H54 (cell line): Measurements from ENCODE around the gene PDE8A.

Experiments used
- DNase-seq: peaks from one replicate; pipeline ENCODE4 v3.0.0; 2011; ENCODE audit warnings: low spot score, mixed read lengths; ENCODE audit not compliant: insufficient read length
- FAIRE-seq: peaks from 3 replicates; lab custom pipeline; 2011; peaks lifted over from hg19 to GRCh38; lab: Jason Lieb, UNC
- POLR2A ChIP-seq: IDR thresholded peaks from 2 replicates; pipeline ENCODE4 v1.6.1; 2011; ENCODE audit warnings: low read depth, mild to moderate bottlenecking, low read length

The PDE8A gene

DNA sequence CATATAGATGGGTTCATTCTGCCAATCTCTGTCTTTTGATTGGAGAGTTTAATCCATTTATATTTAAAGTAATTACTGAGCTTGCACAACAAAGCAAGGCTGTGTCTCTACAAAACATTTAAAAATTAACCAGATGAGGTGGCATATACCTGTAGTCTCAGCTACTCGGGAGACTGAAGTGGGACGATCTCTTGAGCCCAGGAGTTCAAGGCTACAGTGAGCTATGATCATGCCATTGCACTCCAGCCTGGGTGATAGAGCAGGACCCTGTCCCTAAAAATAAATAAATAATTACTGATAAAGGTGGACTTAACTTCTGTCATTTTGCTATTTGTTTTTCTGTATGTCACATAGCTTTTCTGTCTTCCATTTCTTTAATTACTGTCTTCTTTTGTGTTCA, 78.1 kb downstream of the PDE8A start:
- FAIRE-seq (no peak), DNase-seq (no peak)
- no peak for TF ChIP-seq POLR2A

DNA sequence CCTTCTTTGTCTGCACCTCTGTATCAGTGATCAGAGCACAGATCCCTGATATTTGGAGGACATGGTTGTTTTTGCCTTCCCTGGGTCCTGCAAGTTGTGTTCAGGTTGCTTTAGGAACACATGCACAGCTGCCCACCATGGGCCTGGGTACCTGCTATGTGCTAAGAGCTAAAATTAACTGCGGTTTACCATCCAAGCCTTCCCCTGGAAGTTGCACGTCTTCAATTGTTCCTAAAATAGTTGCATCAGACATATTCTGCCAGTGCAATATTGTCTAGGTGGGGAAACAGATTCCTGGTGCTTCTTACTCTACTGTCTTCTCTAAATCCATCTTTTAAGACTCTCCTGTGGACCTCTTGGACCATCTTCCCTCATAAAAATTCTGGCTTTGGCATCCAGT, 80.9 kb downstream of the PDE8A start:
- no peak for TF ChIP-seq POLR2A
- DNase-seq (no peak), FAIRE-seq (no peak)

DNA sequence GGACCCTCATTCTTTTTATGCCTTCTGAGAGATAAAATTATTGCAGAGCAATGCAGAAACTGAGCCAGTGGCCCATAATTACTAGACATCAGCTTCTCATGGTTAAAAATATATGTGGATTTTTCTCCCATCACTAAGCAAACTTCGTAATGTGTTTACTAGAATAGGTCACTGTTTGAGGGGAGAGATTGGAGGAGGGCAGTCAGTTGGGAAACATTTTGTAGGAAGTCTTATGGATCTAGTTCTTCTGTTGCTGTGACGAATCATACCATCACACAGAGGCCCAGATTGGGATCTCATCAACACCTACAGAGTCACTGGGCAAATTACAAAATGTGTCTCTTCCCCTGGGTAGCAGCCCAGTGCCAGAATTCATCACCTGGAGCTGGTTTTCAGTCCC, 81.4 kb downstream of the PDE8A start:
- no peak for TF ChIP-seq POLR2A
- DNase-seq (no peak), FAIRE-seq (no peak)

DNA sequence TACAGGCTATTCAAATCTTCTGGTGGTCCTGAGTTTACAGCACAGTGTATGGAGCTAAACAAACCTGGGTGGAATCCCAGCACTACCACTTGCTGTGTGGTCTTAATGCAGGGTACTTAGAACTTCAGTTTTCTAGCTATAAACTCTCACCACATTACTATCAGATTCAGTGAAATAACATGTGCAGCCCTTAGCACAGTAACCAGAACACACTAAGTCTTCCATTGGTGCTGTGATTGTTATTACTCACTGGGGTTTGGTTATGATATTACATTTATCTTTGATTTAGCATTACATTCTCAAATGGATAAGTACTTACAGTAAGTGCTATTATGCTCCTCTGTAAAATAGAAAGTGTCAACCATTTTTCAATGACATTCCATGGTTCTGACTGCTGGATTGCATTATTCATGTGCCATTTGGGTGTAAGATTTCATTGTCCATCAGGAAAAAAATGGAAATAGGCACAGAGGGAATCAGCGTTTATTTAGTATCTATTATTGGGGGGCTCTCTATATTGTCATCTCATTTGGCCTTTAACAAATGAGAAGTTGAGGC, 81.9 kb downstream of the PDE8A start:
- FAIRE-seq: no peak
- TF ChIP-seq POLR2A: no peak
- DNase-seq: no peak

DNA sequence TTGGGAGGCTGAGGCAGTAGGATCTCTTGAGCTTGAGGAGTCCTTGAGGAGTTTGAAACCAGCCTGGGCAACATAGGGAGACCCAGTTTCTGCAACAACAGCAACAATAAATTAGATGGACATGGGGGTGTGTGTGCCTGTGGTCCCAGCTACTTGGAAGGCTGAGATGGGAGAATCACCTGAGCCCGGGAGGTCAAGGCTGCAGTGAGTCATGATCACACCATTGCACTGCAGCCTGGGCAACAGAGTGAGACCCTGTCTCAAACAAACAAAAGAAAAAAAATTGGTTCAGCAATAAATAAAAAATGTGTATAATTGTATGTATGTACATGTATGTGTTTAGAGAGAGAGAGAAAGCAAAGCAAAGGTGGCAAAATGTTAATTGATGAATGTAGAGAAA, 83.1 kb downstream of the PDE8A start:
- no peak for TF ChIP-seq POLR2A

DNA sequence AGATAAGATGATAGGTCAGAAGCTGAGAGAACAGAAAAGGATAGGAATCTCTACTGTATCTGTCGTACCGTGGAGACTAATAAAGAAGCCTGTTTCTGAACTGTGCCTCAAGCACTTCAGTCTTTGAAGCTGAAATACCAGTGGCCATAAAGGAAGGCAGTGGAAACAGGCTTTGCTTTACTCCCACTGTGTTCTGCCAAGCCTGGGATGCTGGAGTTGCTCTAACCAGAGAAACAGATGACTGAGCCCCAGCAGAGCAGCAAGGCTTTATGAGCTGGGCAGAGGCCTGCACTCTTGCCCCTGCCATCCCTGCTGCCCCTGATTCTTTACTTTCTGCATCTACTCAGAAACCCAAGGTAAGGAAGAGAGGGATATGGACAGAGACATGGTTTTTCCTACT, 89.4 kb downstream of the PDE8A start:
- DNase-seq (no peak), FAIRE-seq (no peak)
- TF ChIP-seq POLR2A: no peak

More for the DNA sequence above, 83.1 kb downstream of the PDE8A start:
- DNase-seq (no peak), FAIRE-seq (no peak)

DNA sequence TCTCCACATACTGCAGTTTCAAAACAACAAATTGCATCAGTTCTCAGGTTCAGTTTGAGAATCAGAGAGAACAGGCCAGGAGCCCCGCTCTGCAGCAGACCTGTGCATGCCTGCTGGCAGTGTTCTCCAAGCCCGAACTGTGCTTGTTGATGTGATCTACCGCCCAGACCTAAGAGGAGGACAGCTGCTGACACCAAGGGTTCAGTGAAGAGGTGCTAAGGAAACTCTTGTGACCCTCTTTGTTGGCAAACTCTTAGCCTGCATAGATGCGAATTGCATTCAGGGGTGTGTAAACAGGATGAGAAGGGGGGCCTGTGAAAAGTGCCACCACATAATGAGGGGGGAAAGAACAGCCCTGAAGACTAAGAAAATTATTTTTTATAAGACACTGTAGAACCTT, 89.8 kb downstream of the PDE8A start:
- no peak for TF ChIP-seq POLR2A
- no peak for FAIRE-seq

DNA sequence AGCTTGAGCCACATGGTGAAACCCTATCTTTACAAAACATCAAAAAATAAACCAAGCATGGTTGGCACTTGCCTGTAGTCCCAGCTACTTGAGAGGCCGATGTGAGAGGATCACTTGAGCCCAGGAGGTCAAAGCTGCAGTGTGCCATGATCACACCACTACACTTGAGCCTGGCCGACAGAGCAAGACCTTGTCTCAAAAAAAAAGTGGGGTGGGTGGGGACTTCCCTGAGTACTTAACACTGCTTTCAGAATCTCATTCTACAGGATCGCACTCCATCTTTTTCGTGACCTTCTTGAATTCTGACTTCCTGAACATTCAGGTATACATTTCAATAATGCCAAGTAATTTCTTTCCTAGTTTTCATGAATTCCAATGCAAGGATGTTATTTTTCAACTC, 91.3 kb downstream of the PDE8A start:
- TF ChIP-seq POLR2A: no peak
- FAIRE-seq (no peak), DNase-seq (no peak)

More for the DNA sequence above, 89.8 kb downstream of the PDE8A start:
- DNase-seq: no peak

DNA sequence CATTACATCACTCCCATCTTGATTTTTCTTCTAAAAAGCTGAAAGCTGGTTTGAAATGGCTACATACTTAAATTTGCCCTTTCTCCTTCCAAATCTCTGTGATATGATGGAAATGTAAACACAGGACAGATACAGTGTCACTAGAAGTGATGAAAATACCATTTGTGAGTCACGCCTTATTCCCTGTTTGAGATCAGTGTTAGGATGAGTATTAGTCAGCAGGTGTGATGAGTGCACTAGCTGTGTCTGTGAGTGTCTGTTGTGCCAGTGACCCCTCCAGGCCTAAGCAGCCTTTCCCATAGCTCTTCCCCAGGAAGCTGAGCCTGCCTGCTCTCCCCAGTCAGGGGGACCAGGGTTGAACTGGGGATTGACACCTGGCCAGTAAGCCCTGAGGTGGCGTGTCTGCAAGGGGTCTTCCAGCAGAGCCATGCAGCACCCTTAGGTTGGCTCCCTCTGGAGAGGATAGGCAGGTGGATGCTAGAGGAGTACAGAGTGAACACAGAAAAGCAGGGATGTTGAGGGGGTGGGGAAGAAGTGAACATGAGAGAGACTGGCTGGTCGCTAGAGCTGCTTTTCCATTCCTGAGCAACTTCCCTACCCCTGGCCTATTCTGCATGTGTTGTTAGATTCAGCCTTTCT, 92.0 kb downstream of the PDE8A start:
- TF ChIP-seq POLR2A: no peak
- FAIRE-seq: no peak
- DNase-seq: peak; percentile 5

DNA sequence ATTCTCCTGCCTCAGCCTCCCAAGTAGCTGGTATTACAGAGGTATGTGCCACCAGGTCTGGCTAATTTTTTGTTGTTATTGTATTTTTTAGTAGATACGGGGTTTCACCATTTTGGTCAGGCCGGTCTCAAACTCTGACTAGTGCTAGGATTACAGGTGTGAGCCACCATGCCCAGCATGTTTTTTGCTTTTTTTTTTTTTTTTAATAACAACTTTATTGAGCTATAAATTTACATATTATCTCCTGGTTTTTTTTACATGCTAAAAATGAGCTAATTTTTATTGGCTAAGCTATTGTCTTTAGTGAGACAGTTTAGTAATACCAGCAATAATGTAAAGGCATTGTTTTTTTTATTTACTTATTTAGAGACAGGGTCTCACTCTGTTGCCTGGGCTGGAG, 105.2 kb downstream of the PDE8A start:
- FAIRE-seq (no peak), DNase-seq (no peak)
- no peak for TF ChIP-seq POLR2A

DNA sequence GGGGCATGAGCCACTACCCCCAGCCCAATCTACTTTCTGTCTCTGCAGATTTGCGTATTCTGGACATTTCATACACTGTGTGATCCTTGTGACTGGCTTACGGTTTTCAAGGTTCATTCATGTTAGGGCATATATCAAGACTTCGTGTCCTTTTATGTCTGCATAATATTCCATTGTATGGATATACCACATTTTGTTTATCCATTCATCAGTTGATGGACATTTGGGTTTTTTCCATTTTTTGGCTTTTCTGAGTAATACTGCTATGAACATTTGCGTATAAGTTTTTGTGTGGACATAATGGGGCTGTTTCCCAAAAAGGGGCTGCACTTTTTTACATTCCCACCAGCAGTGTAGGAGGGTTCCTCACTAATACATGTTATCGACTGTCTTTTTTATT, 106.6 kb downstream of the PDE8A start:
- DNase-seq: no peak
- FAIRE-seq: no peak
- no peak for TF ChIP-seq POLR2A

DNA sequence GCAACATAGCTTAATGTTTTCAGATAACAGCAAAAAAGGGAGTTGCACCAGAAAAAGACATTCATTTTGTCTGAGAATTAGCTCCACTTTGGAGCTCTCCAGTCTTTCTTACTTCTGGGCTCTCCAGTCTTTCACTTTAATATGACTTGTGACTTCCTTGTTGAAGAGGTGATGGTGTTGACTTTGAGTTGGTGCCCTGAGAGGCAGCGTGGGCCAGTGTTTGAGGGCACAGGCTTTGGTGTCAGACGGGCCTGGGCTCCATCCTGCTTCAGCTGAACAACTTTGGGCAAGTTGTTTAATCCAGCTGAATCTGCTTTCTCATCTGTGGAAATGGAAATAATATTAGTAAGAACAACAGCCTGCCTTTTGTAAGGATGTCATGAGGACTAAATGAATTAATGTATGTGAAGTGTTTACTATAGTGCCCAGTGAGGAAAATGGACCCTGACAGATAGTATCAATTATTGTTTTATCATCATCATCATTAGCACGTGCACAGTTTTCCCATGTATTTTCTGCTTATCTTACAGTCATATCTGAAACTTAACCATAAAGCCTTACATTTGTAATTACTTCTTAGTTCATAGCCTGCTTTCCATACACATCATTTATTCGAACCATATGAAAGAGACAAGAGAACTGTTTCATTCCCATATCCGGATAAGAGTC, 108.4 kb downstream of the PDE8A start:
- DNase-seq (no peak), FAIRE-seq (no peak)
- TF ChIP-seq POLR2A: no peak

DNA sequence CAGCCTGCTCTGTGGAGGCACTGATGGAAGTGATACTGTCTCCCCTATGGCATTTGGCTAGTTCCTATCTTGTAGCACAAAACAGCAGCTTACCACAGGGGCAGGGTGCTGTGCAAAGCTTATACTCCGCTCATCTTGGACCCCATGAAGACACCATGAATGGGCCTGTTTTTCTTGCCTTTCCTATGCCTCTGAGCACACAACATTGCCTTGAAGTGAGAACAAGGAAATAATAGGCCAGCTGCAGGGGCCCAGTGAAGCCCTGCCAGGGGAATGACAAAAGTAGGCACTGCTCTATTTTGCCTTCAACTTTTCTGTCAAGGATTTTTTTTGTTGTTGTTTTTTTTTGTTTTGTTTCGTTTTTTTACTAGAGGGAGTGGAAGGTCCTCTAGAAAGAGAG, 110.3 kb downstream of the PDE8A start:
- FAIRE-seq: no peak

DNA sequence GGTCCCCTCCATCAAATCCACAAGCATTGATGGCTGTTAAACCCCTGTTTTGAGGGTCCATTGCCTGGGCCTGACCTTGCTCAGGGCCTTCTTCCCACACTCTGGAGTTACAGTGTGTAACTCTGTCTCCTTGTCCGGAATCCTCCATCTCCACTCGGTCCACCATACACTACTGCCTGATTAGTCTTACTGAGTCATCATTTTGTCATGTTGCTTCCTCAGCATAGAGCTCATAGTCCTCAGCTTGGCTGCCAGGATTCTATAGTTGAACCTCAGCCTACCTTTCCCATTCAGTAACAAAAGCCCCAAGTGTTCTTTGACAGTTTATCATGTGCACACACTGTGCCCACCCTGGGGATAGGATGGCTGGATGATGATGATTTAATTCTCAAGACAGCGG, 113.0 kb downstream of the PDE8A start:
- no peak for TF ChIP-seq POLR2A
- peak; percentile 13 for DNase-seq
- FAIRE-seq: no peak

More for the DNA sequence above, 110.3 kb downstream of the PDE8A start:
- no peak for DNase-seq
- TF ChIP-seq POLR2A: no peak

DNA sequence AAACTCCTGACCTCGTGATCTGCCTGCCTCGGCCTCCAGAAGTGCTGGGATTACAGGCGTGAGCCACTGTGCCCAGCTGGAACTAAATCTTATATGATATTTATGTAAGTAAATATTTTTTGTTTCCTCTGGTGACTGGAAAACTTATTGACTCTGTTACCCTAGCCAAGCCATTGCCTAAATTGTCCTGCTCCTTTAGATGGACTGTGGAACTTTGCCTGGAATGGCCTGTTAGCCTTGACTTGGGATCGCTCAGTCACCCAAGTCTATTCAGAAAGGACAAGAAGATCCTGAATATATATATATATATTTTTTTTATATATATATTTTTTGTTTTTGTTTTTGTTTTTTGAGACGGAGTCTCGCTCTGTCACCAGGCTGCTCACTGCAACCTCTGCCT, 113.9 kb downstream of the PDE8A start:
- no peak for TF ChIP-seq POLR2A
- DNase-seq (no peak), FAIRE-seq (no peak)

DNA sequence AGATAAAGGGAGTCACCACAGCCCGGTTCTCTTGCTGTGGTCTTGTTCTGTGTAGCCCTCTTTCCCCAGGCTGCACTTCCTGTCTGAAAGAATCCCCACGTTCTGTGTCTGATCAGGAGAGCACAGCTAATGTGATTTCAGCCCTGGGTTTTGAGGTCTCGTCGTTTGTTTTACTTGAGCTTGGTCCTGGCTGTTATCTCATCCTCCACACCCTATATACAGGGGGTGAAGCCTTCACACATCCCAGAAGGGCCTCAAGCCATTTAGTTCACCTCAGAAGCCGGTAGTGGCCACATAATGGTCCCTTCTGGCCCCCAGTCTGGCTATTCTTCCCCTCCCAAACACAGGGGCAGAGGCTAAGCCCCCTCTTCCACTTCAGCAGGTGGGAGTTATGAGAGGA, 115.6 kb downstream of the PDE8A start:
- FAIRE-seq (no peak), DNase-seq (no peak)
- no peak for TF ChIP-seq POLR2A
